H1 (cell line): Measurements from ENCODE around the gene SMIM13. TPM values are rescaled to one million over a fixed set of nuclear protein-coding genes. Genes with fewer than 3 reads are reported as not detected.

Experiments used
- CTCF ChIA-PET: fragments of 300-600 bp; sonication (Branson Sonifier 250); formaldehyde crosslinking; loops from one replicate; lab custom pipeline; 2021; ENCODE audit not compliant: partially characterized antibody; lab: Charles Lee
- POLR2A ChIA-PET: fragments of 300-600 bp; sonication (Branson Sonifier 250); formaldehyde crosslinking; loops from one replicate; lab custom pipeline; 2021; ENCODE audit warnings: inconsistent platforms; ENCODE audit not compliant: partially characterized antibody; lab: Charles Lee
- DNase-seq, 2 experiments: peaks; one replicate each; pipeline versions ENCODE4 v3.0.0 to v3.0.0-alpha.2; 2010 to 2022; ENCODE audit warnings: low spot score in 2 of 2, low read depth in 1 of 2, mixed read lengths in 1 of 2
- FAIRE-seq: peaks from 2 replicates; lab custom pipeline; 2011; peaks lifted over from hg19 to GRCh38; lab: Jason Lieb, UNC
- H2AFZ ChIP-seq: 2 replicates; pipeline ENCODE4 v1.8.1; 2012; ENCODE audit warnings: low read length, inconsistent platforms
- H2AK5ac ChIP-seq: 2 replicates; pipeline ENCODE4 v1.6.1; 2013; ENCODE audit warnings: low read depth, low read length
- H2BK120ac ChIP-seq: replicated peaks from 2 replicates; pipeline ENCODE3; 2013; ENCODE audit warnings: low read depth, low read length, inconsistent platforms
- H2BK12ac ChIP-seq: 2 replicates; pipeline ENCODE4 v1.6.1; 2013; ENCODE audit warnings: low read depth, low read length
- H2BK15ac ChIP-seq: 2 replicates; pipeline ENCODE4 v1.6.1; 2013; ENCODE audit warnings: low read length
- H2BK20ac ChIP-seq: 2 replicates; pipeline ENCODE4 v1.6.1; 2013; ENCODE audit warnings: low read length
- H2BK5ac ChIP-seq: 2 replicates; pipeline ENCODE4 v1.6.1; 2013; ENCODE audit warnings: low read depth, low read length
- H3K14ac ChIP-seq: 2 replicates; pipeline ENCODE4 v1.6.1; 2013; ENCODE audit warnings: inconsistent platforms; ENCODE audit not compliant: insufficient read length
- H3K18ac ChIP-seq: 2 replicates; pipeline ENCODE4 v1.6.1; 2013; ENCODE audit warnings: low read length; ENCODE audit errors: extremely low read depth
- H3K23ac ChIP-seq: 2 replicates; pipeline ENCODE4 v1.6.1; 2013; ENCODE audit warnings: inconsistent platforms; ENCODE audit not compliant: insufficient read length
- H3K23me2 ChIP-seq: 2 replicates; pipeline ENCODE4 v1.6.1; 2013; ENCODE audit warnings: low read depth, low read length
- H3K27ac ChIP-seq: 2 replicates; pipeline ENCODE4 v1.6.1; 2011; ENCODE audit warnings: low read depth, low read length, inconsistent platforms
- H3K27me3 ChIP-seq, 4 experiments: replicated peaks in 1 of 4; 1 replicate in 1 of 4; 2 replicates in 3 of 4; pipeline versions ENCODE4 v1.6.1 to v1.8.1; 2011 to 2013; ENCODE audit warnings: low read length in 3 of 4, mild to moderate bottlenecking in 3 of 4, inconsistent platforms in 2 of 4, mixed read lengths in 2 of 4, moderate library complexity in 1 of 4; ENCODE audit not compliant: control insufficient read depth in 3 of 4, insufficient read depth in 3 of 4; ENCODE audit errors: extremely low read depth in 1 of 4
- H3K36me3 ChIP-seq, 4 experiments: 2 replicates each; pipeline versions ENCODE4 v1.6.1 to v1.8.1; 2011 to 2013; ENCODE audit warnings: mild to moderate bottlenecking in 4 of 4, low read length in 3 of 4, moderate library complexity in 2 of 4, control low read depth in 1 of 4, inconsistent platforms in 1 of 4; ENCODE audit not compliant: insufficient read depth in 4 of 4, control insufficient read depth in 2 of 4
- H3K4ac ChIP-seq: replicated peaks from 2 replicates; pipeline ENCODE3; 2013; ENCODE audit warnings: low read length, low read depth, mixed read lengths, inconsistent platforms; ENCODE audit not compliant: insufficient read length
- H3K4me1 ChIP-seq, 4 experiments: replicated peaks in 1 of 4; 1 replicate in 1 of 4; 2 replicates in 3 of 4; pipeline versions ENCODE4 v1.6.1 to v1.8.1; 2011 to 2013; ENCODE audit warnings: low read length in 3 of 4, inconsistent platforms in 2 of 4, mixed read lengths in 1 of 4; ENCODE audit not compliant: insufficient read depth in 4 of 4, control insufficient read depth in 3 of 4
- H3K4me2 ChIP-seq, 2 experiments: 2 replicates each; pipeline versions ENCODE4 v1.6.1 to v1.8.1; 2011 to 2013; ENCODE audit warnings: low read depth in 2 of 2, low read length in 2 of 2, control low read depth in 1 of 2, inconsistent platforms in 1 of 2, mild to moderate bottlenecking in 1 of 2; ENCODE audit not compliant: insufficient read depth in 1 of 2
- H3K4me3 ChIP-seq, 4 experiments: fragments of 200-600, 300-600 bp in 1 of 4; sonication (generic), shearing (Covaris generic), sonication (Bioruptor Twin) in 1 of 4; 2 replicates each; pipeline versions ENCODE4 v1.5.1 to v1.8.1; 2011 to 2016; ENCODE audit warnings: low read length in 4 of 4, low read depth in 3 of 4, control low read depth in 2 of 4, inconsistent platforms in 2 of 4, mild to moderate bottlenecking in 2 of 4, mixed read lengths in 1 of 4, moderate library complexity in 1 of 4; ENCODE audit not compliant: insufficient read depth in 2 of 4; ENCODE audit errors: extremely low read depth in 1 of 4
- H3K56ac ChIP-seq: replicated peaks from 2 replicates; pipeline ENCODE3; 2013; ENCODE audit warnings: low read depth, mild to moderate bottlenecking, mixed read lengths, low read length, inconsistent platforms; ENCODE audit not compliant: insufficient read length
- H3K79me1 ChIP-seq: 2 replicates; pipeline ENCODE4 v1.6.1; 2013; ENCODE audit warnings: low read depth, low read length, control low read depth
- H3K79me2 ChIP-seq, 2 experiments: 2 replicates each; pipeline versions ENCODE4 v1.6.1 to v1.8.1; 2012 to 2013; ENCODE audit warnings: low read length in 2 of 2, mild to moderate bottlenecking in 2 of 2, inconsistent platforms in 1 of 2; ENCODE audit not compliant: insufficient read depth in 2 of 2, control insufficient read depth in 1 of 2
- H3K9ac ChIP-seq, 4 experiments: replicated peaks in 1 of 4; 1 replicate in 1 of 4; 2 replicates in 3 of 4; pipeline versions ENCODE4 v1.6.1 to v1.8.1; 2011 to 2013; ENCODE audit warnings: low read depth in 3 of 4, low read length in 3 of 4, control low read depth in 2 of 4, mild to moderate bottlenecking in 2 of 4, moderate library complexity in 2 of 4, inconsistent platforms in 1 of 4; ENCODE audit errors: extremely low read depth in 1 of 4
- H3K9me3 ChIP-seq, 2 experiments: 2 replicates each; pipeline versions ENCODE4 v1.6.1 to v1.8.1; 2012 to 2013; ENCODE audit warnings: mild to moderate bottlenecking in 2 of 2, moderate library complexity in 2 of 2, control low read depth in 1 of 2, inconsistent platforms in 1 of 2, low read depth in 1 of 2, low read length in 1 of 2, mixed read lengths in 1 of 2; ENCODE audit not compliant: insufficient read depth in 2 of 2
- H4K20me1 ChIP-seq, 2 experiments: replicated peaks in 1 of 2; 2 replicates each; pipeline versions ENCODE3 to v1.8.1; 2011 to 2013; ENCODE audit warnings: inconsistent platforms in 2 of 2, low read length in 2 of 2, mild to moderate bottlenecking in 1 of 2; ENCODE audit not compliant: insufficient read depth in 2 of 2, control insufficient read depth in 1 of 2
- H4K5ac ChIP-seq: 2 replicates; pipeline ENCODE4 v1.6.1; 2013; ENCODE audit warnings: low read length, low read depth, mixed read lengths, inconsistent platforms; ENCODE audit not compliant: insufficient read length
- H4K8ac ChIP-seq: 2 replicates; pipeline ENCODE4 v1.8.0; 2013; ENCODE audit warnings: mild to moderate bottlenecking, moderate library complexity, low read length, inconsistent platforms; ENCODE audit not compliant: insufficient read depth; ENCODE audit errors: extremely low read depth
- H4K91ac ChIP-seq: replicated peaks from 2 replicates; pipeline ENCODE3; 2013; ENCODE audit warnings: low read length, mixed read lengths, inconsistent platforms; ENCODE audit not compliant: insufficient read length
- ASH2L ChIP-seq: fragments of 200-600, 300-600 bp; sonication (generic); IDR thresholded peaks from one replicate; pipeline ENCODE4 v1.7.1; 2017; ENCODE audit warnings: low read length
- ATF3 ChIP-seq: IDR thresholded peaks from 2 replicates; pipeline ENCODE4 v1.6.1; 2011; ENCODE audit warnings: low read depth, mild to moderate bottlenecking, low read length; ENCODE audit not compliant: insufficient read depth
- BACH1 ChIP-seq: IDR thresholded peaks from 2 replicates; pipeline ENCODE4 v1.6.1; 2012; ENCODE audit warnings: low read length, improper control_type of control experiment
- BCL11A ChIP-seq, 2 experiments: IDR thresholded peaks; one replicate each; pipeline ENCODE4 v1.6.1; 2011; ENCODE audit warnings: low read depth in 2 of 2, low read length in 2 of 2, mild to moderate bottlenecking in 2 of 2
- CBX5 ChIP-seq: fragments of 300-800, 300-1000 bp; sonication (generic); IDR thresholded peaks from 2 replicates; pipeline ENCODE4 v1.7.1; 2016; ENCODE audit warnings: antibody characterized with exemption, low read length, low read depth
- CBX8 ChIP-seq: fragments of 300-800, 300-1000 bp; sonication (generic); IDR thresholded peaks from 2 replicates; pipeline ENCODE4 v1.7.1; 2016; ENCODE audit warnings: low read depth, low read length, borderline replicate concordance
- CHD1 ChIP-seq: IDR thresholded peaks from 2 replicates; pipeline ENCODE4 v1.6.1; 2012; ENCODE audit warnings: low read depth, low read length, improper control_type of control experiment
- CHD2 ChIP-seq: IDR thresholded peaks from 2 replicates; pipeline ENCODE4 v1.6.1; 2012; ENCODE audit warnings: low read length, improper control_type of control experiment
- CREB1 ChIP-seq: IDR thresholded peaks from 2 replicates; pipeline ENCODE4 v1.6.1; 2012; ENCODE audit warnings: inconsistent platforms
- EP300 ChIP-seq, 2 experiments: IDR thresholded peaks; 1 replicate in 1 of 2; 2 replicates in 1 of 2; pipeline ENCODE4 v1.6.1; 2011 to 2012; ENCODE audit warnings: low read depth in 2 of 2, low read length in 2 of 2, mild to moderate bottlenecking in 2 of 2, borderline replicate concordance in 1 of 2, inconsistent platforms in 1 of 2, moderate library complexity in 1 of 2
- JUN ChIP-seq: IDR thresholded peaks from 2 replicates; pipeline ENCODE4 v1.6.1; 2011; ENCODE audit warnings: low read depth, mild to moderate bottlenecking, improper control_type of control experiment, low read length
- MAFK ChIP-seq: IDR thresholded peaks from 2 replicates; pipeline ENCODE4 v1.6.1; 2012; ENCODE audit warnings: low read depth, mild to moderate bottlenecking, improper control_type of control experiment, low read length
- SIN3A ChIP-seq, 2 experiments: IDR thresholded peaks in 1 of 2; conservative IDR thresholded peaks in 1 of 2; 2 replicates each; pipeline ENCODE4 v1.6.1; 2011 to 2012; ENCODE audit warnings: low read length in 2 of 2, improper control_type of control experiment in 1 of 2, low read depth in 1 of 2, mild to moderate bottlenecking in 1 of 2
- WGBS, 2 experiments: shearing (Covaris generic) in 1 of 2; methylation state at CpG; one replicate each; pipeline versions ENCODE4 v1.1.6 to v1.1.7; 2013 to 2015; ENCODE audit warnings: low lambda C conversion rate in 2 of 2, mixed read lengths in 2 of 2, inconsistent platforms in 1 of 2, low coverage in 1 of 2, missing lambda C conversion rate in 1 of 2; ENCODE audit not compliant: insufficient replicate concordance in 2 of 2, insufficient coverage in 1 of 2, insufficient read length in 1 of 2; ENCODE audit errors: extremely low coverage in 1 of 2, missing lambda C conversion rate in 1 of 2; 5-methylcytosine and 5-hydroxymethylcytosine counted together
- polyA plus RNA-seq, 7 experiments: library from polyadenylated mRNA; depleted of rRNA in 3 of 7; stranded (reverse) in 5 of 7; unstranded in 2 of 7; fragments of >200 nt in 5 of 7; fragments of 200-250 nt in 2 of 7; gene quantifications; 1 replicate in 5 of 7; 2 replicates in 1 of 7; 4 replicates in 1 of 7; pipeline versions ENCODE4 v1.2.1 to v1.2.3, GENCODE V29; 2011 to 2013; ENCODE audit warnings: missing spikeins in 2 of 7, mixed read lengths in 2 of 7
- total RNA-seq: library from RNA; stranded (reverse); fragmentation: NEBNext Ultra II Directional; extraction: Animal tissue kit (Norgen Biotek cat#: 25700); gene quantifications from 2 replicates; pipeline ENCODE4 v1.2.1, GENCODE V29; 2021

The SMIM13 gene
- total and polyA plus RNA-seq, 2 of the 8 experiments (the other 6 are each of a cell fraction or from before 2014, with no cell fraction given), result 1.7 to 10.6 TPM

GRCh38 chr6:11126876-11127275 lies 33.2 kb downstream of the SMIM13 start:
- H3K9me3 ChIP-seq, result no peaks in the 10 kb centered on the region
- no peaks in the 10 kb centered on the region for H3K23me2 ChIP-seq
- no peak overlapping the region for H3K4ac ChIP-seq
- POLR2A ChIA-PET, result no interaction called here
- H2AK5ac ChIP-seq, result no peak overlapping the region
- no peak overlapping the region for H3K4me2 ChIP-seq
- no peak overlapping the region for H3K14ac ChIP-seq
- H2BK15ac ChIP-seq, result no peak overlapping the region
- CTCF ChIA-PET, result no interaction called here
- no peak overlapping the region for H3K23ac ChIP-seq
- H3K27me3 ChIP-seq, result no peaks in the 10 kb centered on the region
- H3K27ac ChIP-seq, result no peak overlapping the region
- DNase-seq (peak in 1 of 2 experiments; percentile 43), FAIRE-seq (no peak)
- peaks cover 0 to 43% of the 10 kb centered on the region in 2 experiments; a peak in 2 of 4 replicates for H3K79me2 ChIP-seq
- no peak overlapping the region for H3K4me3 ChIP-seq
- H2AFZ ChIP-seq, result no peak overlapping the region
- no peak overlapping the region for H4K91ac ChIP-seq
- no peak overlapping the region for H2BK12ac ChIP-seq
- TF ChIP-seq EP300 (IDR thresholded peaks at IDR 0.05; ENCODE audit: borderline replicate concordance in 1 of 2, low read depth in 2 of 2, low read length in 2 of 2) (no peak), BACH1 (peak; percentile 64), ATF3 (no peak), CBX5 (no peak), MAFK (peak; percentile 40; the same call in 1 of the 2 replicates), BCL11A (IDR thresholded peaks at IDR 0.05; ENCODE audit: low read depth in 2 of 2, low read length in 2 of 2) (no peak), CREB1 (no peak), JUN (no peak), ASH2L (no peak), CHD1 (no peak), CHD2 (no peak), CBX8 (no peak), SIN3A (conservative IDR thresholded peaks at IDR 0.05 in 1 of 2, IDR thresholded peaks at IDR 0.05 in 1 of 2; ENCODE audit: low read depth in 1 of 2, low read length in 2 of 2) (no peak)
- H3K4me1 ChIP-seq, result peaks cover 0 to 9% (median 3%) of the 10 kb centered on the region in 4 experiments; a peak in 4 of 7 replicates
- no peak overlapping the region for H2BK5ac ChIP-seq
- peaks cover 5% of the 10 kb centered on the region for H3K79me1 ChIP-seq
- 70% methylated on average over 2 of the region's 2 CpGs; no CpG with 5 or more reads in 1 of the 2 experiments for WGBS, 2 experiments
- H3K9ac ChIP-seq, result no peak overlapping the region
- H3K56ac ChIP-seq, result no peak overlapping the region
- H2BK20ac ChIP-seq, result no peak overlapping the region
- peaks cover 2 to 8% of the 10 kb centered on the region in 2 experiments for H4K20me1 ChIP-seq
- H2BK120ac ChIP-seq, result no peak overlapping the region
- H3K36me3 ChIP-seq, result no peaks in the 10 kb centered on the region
- no peak overlapping the region for H4K5ac ChIP-seq
- H3K18ac ChIP-seq, result 0 out of 2 replicates have a peak overlapping the region, but pooled peaks have one; percentile 15
- no peak overlapping the region for H4K8ac ChIP-seq
